22Rv1 (cell line): ENCODE results near the gene MAP7D2.

Experiments
- H3K27ac ChIP-seq: fragments of 450-650 bp; 2 replicates; pipeline ENCODE4 v1.5.1; 2017
- CTCF ChIP-seq: fragments of 450-650 bp; IDR thresholded peaks from 2 replicates; pipeline ENCODE4 v1.5.1; 2017; ENCODE audit warnings: mild to moderate bottlenecking
- ZFX ChIP-seq: fragments of 450-650 bp; IDR thresholded peaks from 2 replicates; pipeline ENCODE4 v1.6.1; 2017; ENCODE audit warnings: antibody characterized with exemption, borderline replicate concordance

Gene MAP7D2

GRCh38 chrX:20016616-20016945 is 100.1 kb downstream of the MAP7D2 start:
- no peak overlapping the region for H3K27ac ChIP-seq

GRCh38 chrX:20015945-20016615 is 100.6 kb downstream of the MAP7D2 start:
- H3K27ac ChIP-seq: no peak overlapping the region
- TF ChIP-seq ZFX (no peak), CTCF (no peak)

More at GRCh38 chrX:20016616-20016945, 100.1 kb downstream of the MAP7D2 start:
- TF ChIP-seq ZFX (no peak), CTCF (no peak)

- no peak overlapping the region for H3K27ac ChIP-seq
- no peak for TF ChIP-seq ZFX
- no peak for TF ChIP-seq CTCF
Measured at GRCh38 chrX:20015422-20015821, 101.3 kb downstream of the MAP7D2 start.

- no peak for TF ChIP-seq CTCF
- TF ChIP-seq ZFX: no peak
- no peak overlapping the region for H3K27ac ChIP-seq
Measured at GRCh38 chrX:20011608-20012007, 105.1 kb downstream of the MAP7D2 start.

GRCh38 chrX:20007962-20008622 is 108.6 kb downstream of the MAP7D2 start:
- H3K27ac ChIP-seq: 0 out of 2 replicates have a peak overlapping the region, but pooled peaks have one; percentile 23
- TF ChIP-seq CTCF (no peak), ZFX (no peak)

GRCh38 chrX:20005883-20006282 is 110.8 kb downstream of the MAP7D2 start:
- no peak overlapping the region for H3K27ac ChIP-seq
- TF ChIP-seq ZFX (no peak), CTCF (no peak)

- H3K27ac ChIP-seq: no peak overlapping the region
- TF ChIP-seq CTCF: no peak
- no peak for TF ChIP-seq ZFX
Measured at GRCh38 chrX:20001588-20001987, 115.1 kb downstream of the MAP7D2 start.
